ENCODE results near the gene XAB2.

Gene XAB2

DNA sequence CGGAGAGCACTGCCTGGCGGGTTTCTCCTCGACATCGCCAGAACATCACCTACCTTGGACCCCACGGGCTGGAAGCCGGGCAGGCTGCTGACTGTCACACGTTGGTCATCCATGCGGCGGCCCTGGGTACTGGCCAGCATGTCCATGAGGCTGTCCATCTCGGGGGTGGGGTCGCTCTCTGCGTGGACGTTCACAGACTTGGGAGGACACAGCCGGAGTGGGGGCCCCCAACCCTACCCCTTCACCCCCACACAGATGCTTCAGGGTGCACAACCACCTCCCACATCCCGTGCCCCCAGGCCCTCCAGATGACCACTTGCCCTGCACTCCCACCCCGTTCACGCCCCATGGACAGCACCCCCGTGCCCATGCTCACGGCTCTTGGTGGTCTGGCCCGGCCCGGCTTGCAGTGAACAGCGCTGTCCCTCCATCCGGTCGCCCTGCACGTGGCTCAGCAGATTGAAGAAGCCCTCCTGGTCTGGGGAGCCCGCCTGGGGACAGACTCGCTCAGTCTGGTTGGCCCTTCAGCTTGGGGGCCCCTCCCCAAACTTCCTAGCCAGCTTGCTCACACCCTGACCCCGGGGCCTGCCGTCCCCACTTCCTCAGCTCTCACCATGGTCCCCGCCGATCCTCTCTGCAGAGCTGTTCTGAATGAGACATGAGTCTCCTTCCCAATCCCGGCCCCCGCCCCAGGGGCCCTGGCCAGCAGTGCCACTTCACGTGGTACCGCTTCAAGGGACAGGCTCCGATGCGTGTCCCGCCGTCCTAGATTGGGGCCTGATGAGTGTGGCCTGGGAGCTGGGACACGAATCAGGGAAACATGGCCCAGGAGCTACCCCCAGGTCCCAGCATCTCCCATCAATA, 3.2 kb upstream of the XAB2 start:
- DNase-seq: no peak

DNA sequence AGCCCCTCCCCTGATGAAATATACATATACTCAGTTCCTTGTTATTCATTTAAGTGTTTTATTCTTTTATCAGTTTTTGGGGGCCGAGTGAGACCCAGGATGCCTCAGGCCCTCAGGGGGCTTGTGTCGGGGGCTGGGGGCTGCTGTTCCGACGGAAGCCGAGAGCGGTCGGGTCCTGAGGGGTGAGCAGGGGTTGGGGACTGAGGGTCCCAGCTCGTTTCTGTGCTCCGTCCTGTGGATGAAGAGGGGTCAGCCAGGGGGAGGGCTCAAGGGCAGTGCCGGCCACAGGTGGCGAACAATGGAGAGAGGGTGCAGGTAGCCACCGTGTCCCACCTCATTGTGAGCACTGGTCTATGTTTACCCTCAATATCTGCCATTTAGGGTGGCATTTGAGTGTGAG, 2.2 kb upstream of the XAB2 start:
- DNase-seq: no peak

DNA sequence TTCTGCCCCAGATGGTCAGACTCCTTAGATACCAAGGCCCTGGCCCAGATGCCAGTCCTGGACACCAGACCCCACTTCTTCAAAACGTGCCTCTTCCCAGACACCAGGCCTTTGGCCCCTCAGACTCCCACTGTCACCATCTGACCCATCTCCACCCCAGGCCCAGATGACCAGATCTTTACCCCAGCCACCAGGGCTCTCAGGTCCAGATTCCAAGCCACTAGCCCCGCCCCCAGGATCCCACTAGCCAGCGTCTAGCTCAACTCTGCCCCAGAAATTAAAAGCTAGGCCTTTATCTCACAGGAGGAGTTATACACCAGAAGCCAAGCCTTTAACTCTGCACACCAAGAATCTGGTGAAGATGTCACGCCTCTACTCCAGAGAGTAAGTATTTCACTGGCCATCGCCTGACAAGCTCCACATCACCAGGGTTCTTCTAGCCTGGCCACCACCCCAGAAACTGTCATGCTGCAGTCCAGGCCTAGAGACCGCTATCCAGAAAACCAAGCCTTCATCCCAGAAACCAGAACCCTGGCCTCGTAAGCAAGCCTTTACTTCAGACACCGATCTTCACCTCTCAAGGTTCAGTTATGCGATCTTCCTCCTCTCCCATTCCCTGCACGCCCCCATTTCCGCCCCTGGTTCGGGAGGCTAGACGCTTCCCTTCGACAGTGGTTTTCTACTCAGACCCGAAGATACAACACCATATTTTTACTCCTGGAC, 595 bp downstream of the XAB2 start:
- DNase-seq: no peak

DNA sequence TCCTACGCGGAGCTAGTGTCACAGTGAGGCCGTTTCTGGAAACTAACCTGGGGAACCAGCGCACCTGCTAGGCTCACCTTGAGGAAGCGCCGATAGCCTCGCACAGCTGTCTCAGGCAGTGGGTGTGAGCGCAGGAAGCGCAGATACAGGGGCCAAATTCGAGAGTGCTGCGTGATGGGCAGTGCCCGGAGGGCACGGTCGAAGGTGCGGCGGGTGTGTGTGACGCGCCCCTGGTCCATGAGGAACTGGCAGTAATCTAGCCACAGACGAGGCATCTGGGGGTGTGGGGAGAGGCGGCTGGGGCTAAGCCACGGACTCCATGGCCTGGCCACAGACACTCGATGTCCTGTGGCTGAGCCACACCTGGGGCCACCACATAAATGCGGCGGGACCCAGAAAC, 2.2 kb downstream of the XAB2 start:
- no peak for DNase-seq

DNA sequence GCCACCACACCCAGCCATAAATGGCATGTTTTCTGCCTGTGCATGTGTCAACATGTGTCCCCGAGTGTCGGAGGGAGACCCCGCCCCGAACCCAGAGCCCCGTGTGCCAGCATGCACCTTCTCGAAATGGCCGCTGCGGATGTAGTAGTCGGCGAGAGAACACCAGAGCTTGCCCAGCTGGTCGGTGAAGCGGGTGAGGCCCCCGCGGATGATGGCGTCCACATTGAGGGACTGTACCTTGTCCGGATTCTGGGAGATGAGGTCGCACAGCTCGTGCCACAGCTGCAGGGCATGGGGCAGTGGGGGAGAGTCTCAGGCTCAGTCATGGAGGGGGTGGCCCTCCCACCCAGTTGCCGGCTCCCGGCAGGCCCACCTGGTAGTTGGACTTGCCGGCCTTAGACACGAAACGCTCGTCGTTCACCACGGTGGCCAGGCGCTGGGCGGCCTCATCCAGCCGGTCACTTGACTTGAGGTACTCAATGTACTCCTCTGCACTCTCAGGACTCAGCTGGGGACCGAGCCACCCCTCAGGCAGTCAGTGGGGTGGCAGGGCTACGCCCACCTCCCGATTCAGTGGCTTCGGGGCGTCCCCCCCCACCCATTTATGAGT, 3.5 kb downstream of the XAB2 start:
- DNase-seq: no peak

DNA sequence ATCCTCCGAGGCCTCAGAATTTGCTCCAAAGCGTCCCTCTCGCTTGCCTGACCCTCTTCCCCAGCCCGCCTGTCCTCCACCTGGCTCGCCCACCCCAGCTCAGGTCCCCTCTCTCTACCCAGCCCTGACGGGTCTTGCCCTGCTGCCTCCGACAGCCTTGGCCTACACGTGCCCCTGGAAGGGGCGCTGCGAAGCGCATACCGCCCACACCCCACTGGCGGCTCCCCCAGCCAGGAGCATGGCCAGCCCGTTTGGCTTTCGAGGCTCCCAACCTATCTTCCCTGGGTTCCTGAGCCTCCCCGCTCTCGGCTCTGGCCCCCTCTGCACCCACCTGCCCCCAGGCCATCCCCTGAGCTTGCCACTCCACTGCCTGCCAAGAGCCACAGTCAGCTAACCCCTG, 4.5 kb downstream of the XAB2 start:
- DNase-seq: no peak

DNA sequence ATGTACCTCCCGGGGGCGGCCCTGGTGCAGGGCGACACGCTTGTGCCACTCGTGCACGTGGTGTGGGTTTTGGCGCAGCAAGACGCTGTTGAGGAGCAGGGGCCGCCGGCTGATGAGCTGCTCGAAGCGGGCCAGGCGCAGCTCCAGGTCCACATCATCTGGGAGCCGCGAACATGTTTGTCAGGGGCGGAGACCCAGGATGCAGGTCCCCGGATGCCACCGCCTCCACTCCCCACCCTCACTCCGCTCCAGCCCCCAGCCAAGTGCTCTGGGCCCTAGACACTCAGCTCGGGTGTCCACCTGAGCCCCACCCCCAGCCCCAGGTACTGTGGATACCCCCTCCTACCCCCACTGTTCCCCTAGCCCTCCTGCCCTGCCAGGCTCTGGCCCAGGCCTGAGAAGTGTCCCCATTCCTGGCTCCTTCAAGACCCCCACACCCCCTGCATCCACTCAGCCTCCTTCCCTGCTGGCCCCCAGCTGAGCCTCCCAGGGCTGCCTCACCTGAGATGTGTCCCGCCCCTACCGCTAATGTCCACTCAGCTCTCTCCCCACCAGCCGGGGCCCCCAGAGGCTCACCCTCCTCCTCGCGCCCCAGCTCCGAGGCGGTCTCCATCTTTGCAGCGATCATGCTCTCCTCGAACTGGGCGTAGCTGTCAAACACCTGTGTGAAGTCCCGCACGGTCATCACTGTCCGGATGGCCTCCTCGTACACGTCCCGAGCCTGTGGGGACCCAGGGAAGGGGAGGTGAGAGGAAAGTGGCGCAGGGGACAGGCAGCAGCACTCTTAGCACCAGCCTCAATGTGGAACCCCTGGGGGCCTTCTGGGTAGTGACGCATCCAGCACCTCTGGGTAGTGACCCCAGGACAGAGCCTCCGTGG, 5.4 kb downstream of the XAB2 start:
- no peak for DNase-seq

DNA sequence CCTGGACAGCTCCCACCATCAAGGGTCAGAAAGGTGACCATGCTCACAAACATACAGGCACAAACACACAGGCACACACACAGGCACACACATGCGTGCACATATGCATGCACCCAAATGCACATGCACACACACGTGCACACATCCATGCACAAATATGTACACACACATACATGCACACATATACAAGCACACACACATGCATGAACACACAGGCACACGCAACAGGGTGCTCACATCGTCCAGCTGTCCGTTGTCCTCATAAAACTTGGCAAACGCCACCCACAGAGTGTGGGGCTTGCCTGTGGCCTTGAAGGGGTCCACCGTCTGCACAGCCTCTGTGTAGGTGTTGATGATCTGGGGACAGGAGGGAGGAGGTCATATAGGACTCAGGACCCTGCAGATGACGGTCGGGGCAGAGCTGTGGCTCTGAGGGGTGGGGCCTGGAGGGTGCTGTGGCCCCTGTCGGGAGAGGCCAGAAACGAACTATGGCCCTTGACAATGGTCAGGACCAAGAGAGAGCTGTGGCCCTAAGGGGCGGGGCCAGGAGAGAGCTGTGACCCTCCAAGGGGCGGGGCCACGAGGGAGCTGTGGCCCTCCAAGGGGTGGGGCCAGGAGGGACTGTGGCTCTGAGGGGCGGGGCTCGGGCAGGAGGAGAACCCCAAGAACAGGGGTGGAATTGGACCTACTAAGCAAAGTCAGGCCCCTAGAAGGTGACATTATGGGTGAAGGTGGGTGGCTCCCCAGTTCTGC, 6.2 kb downstream of the XAB2 start:
- no peak for DNase-seq

DNA sequence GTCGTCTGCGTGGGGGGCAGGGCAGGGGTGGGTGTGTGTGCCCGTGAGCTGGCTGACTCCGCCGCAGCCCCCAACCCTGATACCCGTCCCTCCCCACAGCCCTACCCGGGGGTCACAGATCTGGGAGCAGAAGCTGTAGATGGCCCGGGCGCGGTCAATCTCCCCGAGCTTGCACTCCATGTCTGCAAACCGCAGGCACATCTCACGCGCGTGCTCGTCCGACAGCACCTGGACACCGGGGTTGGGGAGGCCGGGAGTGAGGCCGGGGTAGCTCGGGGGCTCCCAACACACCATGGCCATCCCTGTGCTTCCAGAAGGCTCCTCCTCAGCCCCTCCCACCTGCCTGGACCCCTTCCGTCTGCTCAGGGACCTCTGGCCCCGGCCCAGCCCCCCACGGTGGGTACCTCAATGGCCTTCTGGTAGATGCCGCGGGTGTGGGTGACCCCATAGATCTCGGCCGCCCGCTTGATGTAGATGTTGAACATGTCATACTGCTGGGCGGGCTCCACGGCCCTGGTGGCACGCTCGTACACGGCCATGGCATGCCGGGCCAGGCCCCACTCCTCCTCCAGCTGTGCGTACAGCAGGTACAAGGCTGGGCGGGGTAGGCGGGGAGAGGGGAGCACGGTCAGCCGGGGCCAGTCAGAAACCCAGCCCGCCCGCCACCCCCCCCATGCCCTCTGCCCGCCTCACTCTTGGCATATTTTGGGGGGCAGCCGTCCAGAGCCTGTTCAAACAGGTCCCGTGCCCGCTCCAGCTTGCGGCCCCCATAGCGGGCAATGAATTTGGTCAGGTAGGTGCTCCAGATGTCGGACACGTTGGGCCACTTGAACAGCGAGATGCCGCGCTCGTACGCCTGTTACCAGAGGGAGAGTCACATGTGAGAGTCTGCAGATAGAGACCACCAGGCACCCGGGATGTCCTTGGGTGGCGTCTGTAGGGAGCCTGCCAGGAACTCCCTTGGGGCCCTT, 8.6 kb downstream of the XAB2 start:
- no peak for DNase-seq

DNA sequence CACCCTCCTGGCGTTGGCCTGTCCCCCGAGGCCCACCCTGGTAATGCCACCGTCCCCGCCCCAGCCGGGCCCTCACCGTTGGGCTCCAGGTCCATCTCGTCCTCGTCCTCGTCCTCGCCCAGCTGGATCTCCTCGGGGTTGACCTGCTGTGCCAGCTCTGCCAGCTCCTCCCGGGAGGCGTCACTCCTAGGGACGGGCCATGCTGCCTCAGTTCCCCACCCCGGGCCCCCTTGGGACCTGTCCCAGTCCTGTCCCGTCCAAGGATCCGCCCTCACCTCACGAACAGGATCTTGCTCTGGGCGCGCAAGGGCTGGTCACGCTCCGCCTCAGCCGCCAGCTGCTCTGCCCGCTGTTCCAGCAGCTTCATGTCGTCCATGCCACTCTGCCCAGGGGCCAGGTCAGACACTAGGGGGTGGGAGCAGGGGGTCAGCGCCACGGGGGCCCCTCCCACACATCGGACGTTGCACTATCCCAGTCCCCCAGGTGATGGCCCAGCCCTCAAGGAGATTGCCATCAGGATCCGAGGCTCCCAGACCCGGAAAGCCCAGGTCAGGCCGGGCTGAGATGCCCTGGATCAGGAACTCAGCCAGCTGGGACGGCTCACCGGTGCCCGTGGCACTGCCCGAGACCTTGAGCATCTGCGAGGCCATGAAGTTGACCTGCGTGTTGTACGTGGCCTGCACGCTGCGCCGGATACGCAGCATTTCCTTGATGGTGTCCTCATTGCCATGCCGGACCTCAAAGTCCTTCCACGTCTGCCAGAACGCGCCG, 9.5 kb downstream of the XAB2 start:
- DNase-seq: no peak

DNA sequence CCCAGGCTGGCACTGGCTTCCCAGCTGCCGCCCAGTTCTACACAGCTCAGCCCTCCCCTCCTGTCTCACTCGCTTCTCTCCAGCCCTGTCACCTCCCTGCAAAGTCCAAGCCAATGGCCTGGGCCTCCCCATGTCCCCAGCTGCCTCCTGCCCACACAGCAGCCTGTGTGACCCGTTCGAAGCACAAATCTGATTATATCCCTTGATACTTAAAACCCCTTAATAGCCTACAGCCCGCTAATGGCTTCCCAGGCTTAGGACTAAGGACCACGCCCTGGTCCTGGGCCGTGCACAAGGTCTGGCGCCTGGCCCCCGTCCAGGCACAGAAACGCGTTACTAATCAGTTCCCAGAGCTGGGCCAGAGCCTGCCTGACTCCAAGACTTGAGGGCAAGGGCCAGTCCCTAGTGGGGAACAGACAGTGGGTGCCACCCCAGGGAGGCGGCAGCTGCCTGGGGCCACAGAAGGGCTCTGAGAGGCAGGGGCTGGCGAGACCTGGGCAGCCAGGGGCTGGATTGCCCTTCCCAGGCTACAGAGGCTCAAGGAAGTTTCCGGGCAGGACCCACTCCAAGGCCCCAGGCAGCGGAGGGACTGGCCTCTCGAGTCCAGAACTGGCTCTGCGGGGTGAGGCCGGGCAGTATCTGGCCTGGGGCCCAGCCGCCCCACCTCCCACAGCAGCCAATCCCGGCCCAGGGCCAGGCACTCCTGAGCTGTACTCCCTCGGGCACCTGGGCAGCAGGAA, 10.4 kb downstream of the XAB2 start:
- DNase-seq: no peak

DNA sequence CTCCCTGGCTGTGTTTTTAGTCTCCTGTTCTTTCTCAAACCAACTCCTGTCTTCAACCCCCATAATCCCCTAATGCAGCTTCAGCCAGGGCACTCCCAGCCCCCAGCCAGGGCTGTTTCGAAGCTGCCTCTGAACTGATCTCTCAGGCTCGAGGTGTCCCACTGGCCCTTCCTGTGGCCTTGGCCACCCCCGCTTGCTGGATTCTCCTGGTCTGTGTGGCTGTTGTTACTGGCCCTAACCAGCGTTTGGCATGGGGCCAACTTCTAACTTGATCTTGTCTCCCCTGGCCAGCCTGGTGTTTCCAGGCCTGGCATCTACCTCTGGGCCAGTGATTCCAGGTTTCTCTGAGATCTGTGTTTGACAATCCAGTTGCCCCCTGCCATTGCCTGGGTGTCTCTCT, 11.0 kb downstream of the XAB2 start:
- DNase-seq: no peak

DNA sequence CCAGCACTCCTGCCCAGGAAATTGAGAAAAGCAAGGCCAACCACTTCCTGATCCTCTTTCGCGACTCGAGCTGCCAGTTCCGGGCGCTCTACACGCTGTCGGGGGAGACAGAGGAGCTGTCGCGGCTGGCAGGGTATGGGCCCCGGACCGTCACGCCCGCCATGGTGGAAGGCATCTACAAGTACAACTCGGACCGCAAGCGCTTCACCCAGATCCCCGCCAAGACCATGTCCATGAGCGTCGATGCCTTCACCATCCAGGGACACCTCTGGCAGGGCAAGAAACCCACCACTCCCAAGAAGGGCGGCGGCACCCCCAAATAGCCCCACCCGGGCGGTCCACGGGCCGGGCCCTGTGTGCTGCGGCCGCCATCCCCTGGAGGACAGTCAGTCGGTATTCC, 11.6 kb downstream of the XAB2 start:
- no peak for DNase-seq

DNA sequence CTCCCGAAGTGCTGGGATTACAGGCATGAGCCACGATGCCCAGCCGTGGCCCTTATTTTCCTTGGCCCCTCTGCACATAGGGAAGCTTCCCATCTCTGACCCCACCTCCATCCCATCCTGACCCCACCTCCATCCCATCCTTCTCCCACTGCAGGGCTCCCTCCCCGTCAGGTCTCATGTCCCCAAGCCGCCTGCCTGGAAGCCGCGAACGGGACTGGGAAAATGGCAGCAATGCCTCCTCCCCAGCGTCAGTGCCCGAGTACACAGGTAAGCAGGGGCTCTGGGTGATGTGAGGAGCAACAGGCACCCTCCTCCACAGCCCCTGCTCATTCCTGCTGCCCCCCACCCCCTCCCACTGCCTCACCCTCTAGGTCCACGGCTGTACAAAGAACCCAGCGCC, 12.2 kb downstream of the XAB2 start:
- no peak for DNase-seq

DNA sequence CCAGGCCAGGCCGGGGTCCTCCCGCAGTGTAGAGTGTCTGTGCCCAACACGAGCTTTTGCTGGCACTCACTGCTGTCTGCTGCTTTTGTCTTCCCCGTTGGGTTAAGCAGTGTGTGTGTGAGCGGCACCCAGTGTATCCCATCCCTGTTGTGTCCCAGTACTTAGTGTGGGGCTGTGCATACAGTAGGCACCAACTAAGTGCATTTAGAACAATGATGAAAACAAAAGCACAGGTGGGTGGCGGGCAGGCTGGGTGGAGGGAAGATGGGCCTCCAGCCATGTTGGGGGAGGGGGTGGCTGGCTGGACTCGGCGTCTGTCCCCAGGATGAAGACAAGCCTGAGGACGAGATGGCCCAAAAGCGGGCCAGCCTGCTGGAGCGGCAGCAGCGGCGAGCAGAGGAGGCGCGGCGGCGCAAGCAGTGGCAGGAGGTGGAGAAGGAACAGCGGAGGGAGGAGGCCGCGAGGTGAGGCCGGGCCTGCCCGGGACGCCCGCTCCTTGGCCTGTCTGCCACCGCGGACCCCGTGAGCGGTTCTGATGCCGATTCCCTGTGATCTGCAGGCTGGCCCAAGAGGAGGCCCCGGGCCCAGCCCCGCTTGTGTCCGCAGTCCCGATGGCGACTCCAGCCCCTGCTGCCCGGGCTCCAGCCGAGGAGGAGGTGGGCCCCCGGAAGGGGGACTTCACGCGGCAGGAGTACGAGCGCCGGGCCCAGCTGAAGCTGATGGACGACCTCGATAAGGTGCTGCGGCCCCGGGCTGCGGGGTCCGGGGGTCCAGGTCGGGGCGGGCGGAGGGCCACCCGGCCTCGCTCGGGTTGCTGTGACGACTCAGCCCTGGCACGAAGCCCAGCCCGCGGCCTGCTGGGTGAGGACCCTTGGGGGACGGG, 14.2 kb downstream of the XAB2 start:
- DNase-seq: no peak

DNA sequence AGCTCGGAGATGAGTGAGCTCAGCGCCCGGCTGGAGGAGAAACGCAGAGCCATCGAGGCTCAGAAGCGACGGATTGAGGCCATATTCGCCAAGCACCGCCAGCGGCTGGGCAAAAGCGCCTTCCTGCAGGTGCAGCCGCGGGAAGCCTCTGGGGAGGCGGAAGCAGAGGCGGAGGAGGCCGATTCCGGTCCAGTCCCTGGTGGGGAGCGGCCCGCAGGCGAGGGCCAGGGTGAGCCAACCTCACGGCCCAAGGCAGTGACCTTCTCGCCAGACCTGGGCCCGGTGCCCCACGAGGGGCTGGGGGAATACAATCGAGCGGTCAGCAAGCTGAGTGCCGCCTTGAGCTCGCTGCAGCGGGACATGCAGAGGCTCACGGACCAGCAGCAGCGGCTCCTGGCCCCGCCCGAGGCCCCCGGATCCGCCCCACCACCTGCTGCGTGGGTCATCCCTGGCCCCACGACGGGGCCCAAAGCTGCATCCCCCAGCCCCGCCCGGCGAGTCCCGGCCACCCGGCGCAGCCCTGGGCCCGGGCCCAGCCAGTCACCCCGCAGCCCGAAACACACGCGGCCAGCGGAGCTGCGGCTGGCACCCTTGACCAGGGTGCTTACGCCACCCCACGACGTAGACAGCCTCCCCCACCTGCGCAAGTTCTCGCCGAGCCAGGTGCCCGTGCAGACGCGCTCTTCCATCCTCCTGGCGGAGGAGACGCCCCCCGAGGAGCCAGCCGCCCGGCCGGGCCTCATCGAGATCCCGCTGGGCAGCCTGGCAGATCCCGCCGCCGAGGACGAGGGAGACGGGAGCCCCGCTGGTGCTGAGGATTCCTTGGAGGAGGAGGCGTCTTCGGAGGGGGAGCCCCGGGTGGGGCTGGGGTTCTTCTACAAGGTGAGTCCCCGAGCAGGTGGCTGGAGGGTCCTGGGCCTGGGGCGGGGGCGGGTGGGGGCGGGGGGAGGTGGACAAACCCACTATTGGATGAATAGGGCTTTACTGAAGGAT, 16.8 kb downstream of the XAB2 start:
- no peak for DNase-seq

Data from fibroblast of skin of right quadriceps (primary cell).